Thoracic aorta (tissue), 2 donors: Measurements from ENCODE around the gene ANKRD11. TPM values are rescaled to one million over a fixed set of nuclear protein-coding genes. Genes with fewer than 3 reads are reported as not detected.
"Not testable (repeated sequence)": the region's sequence is repeated elsewhere in the genome, so short reads cannot be mapped to it uniquely, and the experiment has no call there.

Experiments used
- ATAC-seq: fragments of 150-250 bp; one replicate; pipeline ENCODE4 v1.8.0; 2017; ENCODE audit warnings: low read depth; ENCODE audit not compliant: insufficient number of reproducible peaks, low FRiP score
- DNase-seq: peaks from one replicate; pipeline ENCODE4 v3.0.0-alpha.2; 2020; ENCODE audit warnings: low spot score
- H3K27ac ChIP-seq, 2 donors: fragments of 200-600 bp; sonication (generic); 1 replicate in 1 of 2; 2 replicates in 1 of 2; pipeline ENCODE4 v1.5.1; 2016; ENCODE audit warnings: mild to moderate bottlenecking in 2 of 2, moderate library complexity in 2 of 2
- H3K27me3 ChIP-seq: fragments of 200-600 bp; sonication (generic); replicated peaks from 2 replicates; pipeline ENCODE4 v1.6.0; 2016; ENCODE audit warnings: mild to moderate bottlenecking; ENCODE audit not compliant: insufficient read depth
- H3K36me3 ChIP-seq: fragments of 200-600 bp; sonication (generic); one replicate; pipeline ENCODE4 v1.5.1; 2016
- H3K4me1 ChIP-seq, 2 donors: fragments of 200-600 bp; sonication (generic); 1 replicate in 1 of 2; 2 replicates in 1 of 2; pipeline versions ENCODE4 v1.5.1 to v1.6.0; 2016; ENCODE audit warnings: low read depth in 2 of 2, mild to moderate bottlenecking in 1 of 2; ENCODE audit not compliant: control insufficient read depth in 1 of 2
- H3K4me3 ChIP-seq: fragments of 200-600 bp; sonication (generic); 2 replicates; pipeline ENCODE4 v1.5.1; 2016; ENCODE audit warnings: mild to moderate bottlenecking
- H3K9me3 ChIP-seq: fragments of 200-600 bp; sonication (generic); 2 replicates; pipeline ENCODE4 v1.5.1; 2016
- CTCF ChIP-seq: fragments of 200-600 bp; sonication (generic); IDR thresholded peaks from one replicate; pipeline ENCODE4 v1.5.1; 2019; ENCODE audit warnings: antibody characterized with exemption
- total RNA-seq, 2 donors: library from RNA; depleted of rRNA; stranded (reverse); fragments of >200 nt; gene quantifications; one replicate each; pipeline versions ENCODE4 v1.1.0 to v1.2.3, GENCODE V29; 2016

ANKRD11 gene
- total RNA-seq, 2 donors from 2014 or later = 125 to 129 TPM

- no peak for TF ChIP-seq CTCF
- Histone ChIP-seq H3K27ac (no peak overlapping the region), H3K36me3 (no peaks in the 10 kb centered on the region), H3K9me3 (no peaks in the 10 kb centered on the region), H3K4me3 (peak overlapping the region; percentile 56), H3K4me1 (peaks cover 4 to 13% of the 10 kb centered on the region in 2 donors), H3K27me3 (no peaks in the 10 kb centered on the region)
- DNase-seq (no peak), ATAC-seq (no peak)
Measured at GRCh38 chr16:89256651-89257254, 233.6 kb downstream of the ANKRD11 start.

GRCh38 chr16:89253548-89254287 lies 236.6 kb downstream of the ANKRD11 start:
- DNase-seq (no peak), ATAC-seq (no peak)
- no peak overlapping the region for H3K4me3 ChIP-seq
- no peaks in the 10 kb centered on the region for H3K36me3 ChIP-seq
- no peaks in the 10 kb centered on the region for H3K27me3 ChIP-seq
- peaks cover 4 to 13% of the 10 kb centered on the region in 2 donors for H3K4me1 ChIP-seq
- no peaks in the 10 kb centered on the region for H3K9me3 ChIP-seq
- H3K27ac ChIP-seq = no peak overlapping the region
- no peak for TF ChIP-seq CTCF

- TF ChIP-seq CTCF = no peak
- no peak for ATAC-seq
- no peak overlapping the region for H3K27ac ChIP-seq
Measured at GRCh38 chr16:89248196-89248982, 242.0 kb downstream of the ANKRD11 start.

GRCh38 chr16:89247734-89248075 lies 242.7 kb downstream of the ANKRD11 start:
- not testable (repeated sequence) for ATAC-seq, H3K27ac ChIP-seq, H3K4me1 ChIP-seq, H3K9me3 ChIP-seq, H3K27me3 ChIP-seq, DNase-seq, H3K36me3 ChIP-seq
- peak overlapping the region; percentile 76 for H3K4me3 ChIP-seq

More at GRCh38 chr16:89248196-89248982, 242.0 kb downstream of the ANKRD11 start:
- DNase-seq = no peak
- H3K27me3 ChIP-seq = no peaks in the 10 kb centered on the region
- H3K4me3 ChIP-seq = peak overlapping the region; percentile 76
- no peaks in the 10 kb centered on the region for H3K36me3 ChIP-seq
- no peaks in the 10 kb centered on the region for H3K9me3 ChIP-seq
- H3K4me1 ChIP-seq = peaks cover 0 to 6% of the 10 kb centered on the region in 2 donors

GRCh38 chr16:89246903-89247733 lies 243.2 kb downstream of the ANKRD11 start:
- Histone ChIP-seq H3K9me3 (no peaks in the 10 kb centered on the region), H3K4me3 (peak overlapping the region; percentile 76), H3K4me1 (peaks cover 0 to 6% of the 10 kb centered on the region in 2 donors), H3K27me3 (no peaks in the 10 kb centered on the region), H3K27ac (no peak overlapping the region), H3K36me3 (no peaks in the 10 kb centered on the region)
- peak; percentile 63 for ATAC-seq
- TF ChIP-seq CTCF = no peak
- peak; percentile 42 for DNase-seq
